H9 (cell line): ENCODE results near the gene VILL. TPM values are rescaled to one million over a fixed set of nuclear protein-coding genes. Genes with fewer than 3 reads are reported as not detected.

ENCODE experiments used
- DNase-seq: peaks from one replicate; pipeline ENCODE4 v3.0.0-alpha.2; 2017
- H2AFZ ChIP-seq: one replicate; pipeline ENCODE4 v1.6.1; 2013; ENCODE audit warnings: mild to moderate bottlenecking, low read length, control low read depth, moderate library complexity
- H2AK5ac ChIP-seq: 2 replicates; pipeline ENCODE4 v1.6.1; 2013; ENCODE audit warnings: low read length, control low read depth, mixed read lengths; ENCODE audit not compliant: insufficient read length
- H2BK120ac ChIP-seq: one replicate; pipeline ENCODE4 v1.6.1; 2013; ENCODE audit warnings: low read depth, mild to moderate bottlenecking, low read length, control low read depth, inconsistent platforms; ENCODE audit not compliant: poor library complexity, severe bottlenecking
- H2BK12ac ChIP-seq: 2 replicates; pipeline ENCODE4 v1.6.1; 2013; ENCODE audit warnings: low read length, control low read depth, mixed read lengths, low read depth; ENCODE audit not compliant: insufficient read length
- H2BK15ac ChIP-seq: 2 replicates; pipeline ENCODE4 v1.6.1; 2013; ENCODE audit warnings: low read depth, low read length, control low read depth
- H2BK20ac ChIP-seq: one replicate; pipeline ENCODE4 v1.6.1; 2013; ENCODE audit warnings: low read depth, mild to moderate bottlenecking, low read length, control low read depth, inconsistent platforms; ENCODE audit not compliant: poor library complexity, severe bottlenecking
- H2BK5ac ChIP-seq: 2 replicates; pipeline ENCODE4 v1.6.1; 2013; ENCODE audit warnings: low read length, control low read depth, mixed read lengths; ENCODE audit not compliant: insufficient read length
- H3K14ac ChIP-seq: 2 replicates; pipeline ENCODE4 v1.6.1; 2013; ENCODE audit warnings: low read length, control low read depth; ENCODE audit not compliant: insufficient read depth
- H3K18ac ChIP-seq: 2 replicates; pipeline ENCODE4 v1.6.1; 2013; ENCODE audit warnings: low read depth, mild to moderate bottlenecking, mixed read lengths, low read length, control low read depth; ENCODE audit not compliant: insufficient read length
- H3K23ac ChIP-seq: 2 replicates; pipeline ENCODE4 v1.6.1; 2013; ENCODE audit warnings: low read length, control low read depth, mixed read lengths, low read depth; ENCODE audit not compliant: insufficient read length
- H3K23me2 ChIP-seq: 2 replicates; pipeline ENCODE4 v1.6.1; 2013; ENCODE audit warnings: low read depth, mild to moderate bottlenecking, mixed read lengths, low read length, control low read depth; ENCODE audit not compliant: insufficient read length, poor library complexity, severe bottlenecking
- H3K27ac ChIP-seq: 2 replicates; pipeline ENCODE4 v1.5.1; 2013; ENCODE audit warnings: low read length, control low read depth, mixed read lengths, low read depth; ENCODE audit not compliant: insufficient read length
- H3K27me3 ChIP-seq: 2 replicates; pipeline ENCODE4 v1.6.1; 2013; ENCODE audit warnings: low read length, control low read depth, inconsistent platforms; ENCODE audit not compliant: insufficient read depth
- H3K4ac ChIP-seq: 2 replicates; pipeline ENCODE4 v1.6.1; 2013; ENCODE audit warnings: low read depth, mild to moderate bottlenecking, control low read depth, inconsistent platforms, low read length, moderate library complexity
- H3K4me1 ChIP-seq: 2 replicates; pipeline ENCODE4 v1.6.1; 2013; ENCODE audit warnings: low read length, control low read depth, inconsistent platforms; ENCODE audit not compliant: insufficient read depth
- H3K4me2 ChIP-seq: 2 replicates; pipeline ENCODE4 v1.6.1; 2013; ENCODE audit warnings: low read length, control low read depth, mixed read lengths; ENCODE audit not compliant: insufficient read length, insufficient read depth
- H3K56ac ChIP-seq: 2 replicates; pipeline ENCODE4 v1.6.1; 2013; ENCODE audit warnings: low read depth, mild to moderate bottlenecking, mixed read lengths, low read length, control low read depth; ENCODE audit not compliant: insufficient read length
- H3K79me1 ChIP-seq: 2 replicates; pipeline ENCODE4 v1.6.1; 2013; ENCODE audit warnings: low read depth, mild to moderate bottlenecking, moderate library complexity, low read length, control low read depth, inconsistent platforms; ENCODE audit not compliant: insufficient read depth, poor library complexity, severe bottlenecking
- H3K79me2 ChIP-seq: 2 replicates; pipeline ENCODE4 v1.6.1; 2013; ENCODE audit warnings: low read length, control low read depth, inconsistent platforms; ENCODE audit not compliant: insufficient read depth
- H3K9ac ChIP-seq: 2 replicates; pipeline ENCODE4 v1.6.1; 2013; ENCODE audit warnings: low read length, control low read depth, mixed read lengths; ENCODE audit not compliant: insufficient read length; ENCODE audit errors: extremely low read depth
- H3K9me3 ChIP-seq: one replicate; pipeline ENCODE4 v1.6.1; 2013; ENCODE audit warnings: low read depth, low read length, inconsistent platforms; ENCODE audit not compliant: control insufficient read depth
- H3T11ph ChIP-seq: one replicate; pipeline ENCODE4 v1.6.1; 2013; ENCODE audit warnings: mild to moderate bottlenecking, low read length, control low read depth, inconsistent platforms
- H4K20me1 ChIP-seq: one replicate; pipeline ENCODE4 v1.6.1; 2013; ENCODE audit not compliant: control insufficient read depth, insufficient read length, insufficient read depth
- H4K5ac ChIP-seq: 2 replicates; pipeline ENCODE4 v1.6.1; 2013; ENCODE audit warnings: low read depth, mild to moderate bottlenecking, mixed read lengths, low read length, control low read depth; ENCODE audit not compliant: insufficient read length
- H4K8ac ChIP-seq: replicated peaks from 2 replicates; pipeline ENCODE4 v1.6.1; 2013; ENCODE audit warnings: low read length, control low read depth, mixed read lengths, low read depth; ENCODE audit not compliant: insufficient read length
- H4K91ac ChIP-seq: 2 replicates; pipeline ENCODE4 v1.6.1; 2013; ENCODE audit warnings: low read depth, mild to moderate bottlenecking, moderate library complexity, mixed read lengths, low read length, control low read depth; ENCODE audit not compliant: insufficient read length
- H3K27ac Mint-ChIP-seq, 3 experiments: 2 replicates in 2 of 3; 3 replicates in 1 of 3; pipeline ENCODE4 v1.8.0; 2020 to 2021; ENCODE audit warnings: mixed read lengths in 3 of 3, mild to moderate bottlenecking in 1 of 3, moderate library complexity in 1 of 3
- H3K27me3 Mint-ChIP-seq: 2 replicates; pipeline ENCODE4 v1.8.0; 2021; ENCODE audit warnings: low read depth, mild to moderate bottlenecking, moderate library complexity, mixed read lengths
- H3K36me3 Mint-ChIP-seq, 3 experiments: 2 replicates in 2 of 3; 3 replicates in 1 of 3; pipeline ENCODE4 v1.8.0; 2020 to 2021; ENCODE audit warnings: low read depth in 3 of 3, mixed read lengths in 3 of 3; ENCODE audit not compliant: insufficient read depth in 1 of 3
- H3K4me1 Mint-ChIP-seq, 2 experiments: 2 replicates each; pipeline ENCODE4 v1.8.0; 2020; ENCODE audit warnings: mixed read lengths in 2 of 2
- H3K4me3 Mint-ChIP-seq, 2 experiments: 2 replicates in 1 of 2; 3 replicates in 1 of 2; pipeline ENCODE4 v1.8.0; 2020 to 2021; ENCODE audit warnings: mild to moderate bottlenecking in 2 of 2, mixed read lengths in 2 of 2, moderate library complexity in 1 of 2
- H3K9me3 Mint-ChIP-seq, 2 experiments: 2 replicates in 1 of 2; 3 replicates in 1 of 2; pipeline ENCODE4 v1.8.0; 2020; ENCODE audit warnings: mild to moderate bottlenecking in 2 of 2, mixed read lengths in 2 of 2, moderate library complexity in 1 of 2
- WGBS: extraction: QIAGEN DNeasy Blood & Tissue Kit; methylation state at CpG from one replicate; pipeline ENCODE4 v1.1.7; 2013; ENCODE audit warnings: missing lambda C conversion rate, low lambda C conversion rate, mixed read lengths; ENCODE audit not compliant: insufficient read length; ENCODE audit errors: extremely low coverage; 5-methylcytosine and 5-hydroxymethylcytosine counted together
- total RNA-seq: library from RNA; stranded (reverse); gene quantifications from 2 replicates; pipeline ENCODE4 v1.2.1, GENCODE V29; 2021
- TF ChIP-seq, protein P1 (sequence below): fragments of 200-600 bp; sonication (generic); conservative IDR thresholded peaks from 3 replicates; pipeline ENCODE4 v1.8.0; 2021; ENCODE audit warnings: antibody characterized with exemption, mild to moderate bottlenecking

The VILL gene
- total RNA-seq, 1 experiment from 2014 or later = 3.2 TPM

DNA sequence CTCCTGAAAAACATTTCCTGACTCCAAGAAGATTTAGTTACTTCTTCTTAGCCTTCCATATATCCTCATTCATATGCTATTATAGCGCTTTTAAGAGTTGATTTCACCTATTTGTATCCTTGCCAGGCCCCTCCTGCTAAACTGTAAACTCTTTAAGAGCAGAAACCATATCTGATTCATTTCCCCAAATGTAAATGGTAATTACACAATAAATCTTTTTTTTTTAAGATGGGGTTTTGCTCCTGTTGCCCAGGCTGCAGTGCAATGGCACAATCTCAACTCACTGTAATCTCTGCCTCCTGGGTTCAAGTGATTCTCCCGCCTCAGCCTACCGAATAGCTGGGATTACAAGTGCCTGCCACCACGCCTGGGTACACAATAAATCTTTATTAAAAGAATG, 52.9 kb downstream of the VILL start:
- Histone ChIP-seq H2BK12ac (no peak overlapping the region), H3K56ac (no peak overlapping the region), H2BK120ac (no peak overlapping the region), H3K23ac (no peak overlapping the region), H3K79me1 (no peaks in the 10 kb centered on the region), H3K27ac (no peak overlapping the region), H3K9me3 (no peaks in the 10 kb centered on the region), H2AK5ac (no peak overlapping the region), H3K4me2 (no peak overlapping the region), H4K5ac (no peak overlapping the region), H2AFZ (no peak overlapping the region), H4K91ac (no peak overlapping the region), H3K27me3 (peaks cover 6% of the 10 kb centered on the region; the same call in 1 of the 2 replicates), H3K14ac (no peak overlapping the region), H3K18ac (no peak overlapping the region), H3T11ph (no peak overlapping the region), H3K23me2 (peaks cover 10% of the 10 kb centered on the region), H2BK20ac (no peak overlapping the region), H3K4me1 (no peaks in the 10 kb centered on the region; the same call in 1 of the 2 replicates), H4K8ac (no peak overlapping the region), H3K79me2 (no peaks in the 10 kb centered on the region), H2BK15ac (no peak overlapping the region), H3K9ac (no peak overlapping the region), H2BK5ac (no peak overlapping the region), H3K4ac (no peak overlapping the region), H4K20me1 (no peaks in the 10 kb centered on the region)
- TF ChIP-seq, protein P1, sequence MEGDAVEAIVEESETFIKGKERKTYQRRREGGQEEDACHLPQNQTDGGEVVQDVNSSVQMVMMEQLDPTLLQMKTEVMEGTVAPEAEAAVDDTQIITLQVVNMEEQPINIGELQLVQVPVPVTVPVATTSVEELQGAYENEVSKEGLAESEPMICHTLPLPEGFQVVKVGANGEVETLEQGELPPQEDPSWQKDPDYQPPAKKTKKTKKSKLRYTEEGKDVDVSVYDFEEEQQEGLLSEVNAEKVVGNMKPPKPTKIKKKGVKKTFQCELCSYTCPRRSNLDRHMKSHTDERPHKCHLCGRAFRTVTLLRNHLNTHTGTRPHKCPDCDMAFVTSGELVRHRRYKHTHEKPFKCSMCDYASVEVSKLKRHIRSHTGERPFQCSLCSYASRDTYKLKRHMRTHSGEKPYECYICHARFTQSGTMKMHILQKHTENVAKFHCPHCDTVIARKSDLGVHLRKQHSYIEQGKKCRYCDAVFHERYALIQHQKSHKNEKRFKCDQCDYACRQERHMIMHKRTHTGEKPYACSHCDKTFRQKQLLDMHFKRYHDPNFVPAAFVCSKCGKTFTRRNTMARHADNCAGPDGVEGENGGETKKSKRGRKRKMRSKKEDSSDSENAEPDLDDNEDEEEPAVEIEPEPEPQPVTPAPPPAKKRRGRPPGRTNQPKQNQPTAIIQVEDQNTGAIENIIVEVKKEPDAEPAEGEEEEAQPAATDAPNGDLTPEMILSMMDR = no peak
- no CpG with 5 or more reads among the region's 4 CpGs for WGBS
- peaks cover 7 to 10% of the 10 kb centered on the region in 2 experiments for H3K4me1 Mint-ChIP-seq
- H3K27ac Mint-ChIP-seq = no peak overlapping the region
- H3K36me3 Mint-ChIP-seq = no peaks in the 10 kb centered on the region
- peaks cover 44% of the 10 kb centered on the region for H3K27me3 Mint-ChIP-seq
- no peak for DNase-seq
- no peaks in the 10 kb centered on the region for H3K9me3 Mint-ChIP-seq
- no peak overlapping the region for H3K4me3 Mint-ChIP-seq
